Stimulated activated CD4-positive, alpha-beta T cell treated with anti-CD3 and anti-CD28 coated beads, Interleukin-15, amount 100 ng/mL, for 1 hour (primary cell): Measurements from ENCODE around the gene LRRC28.

Experiments
- DNase-seq, 2 donors: peaks; one replicate each; pipeline ENCODE4 v3.0.0-alpha.2; 2020; ENCODE audit warnings: low read depth in 1 of 2, low spot score in 1 of 2

LRRC28 gene

DNA sequence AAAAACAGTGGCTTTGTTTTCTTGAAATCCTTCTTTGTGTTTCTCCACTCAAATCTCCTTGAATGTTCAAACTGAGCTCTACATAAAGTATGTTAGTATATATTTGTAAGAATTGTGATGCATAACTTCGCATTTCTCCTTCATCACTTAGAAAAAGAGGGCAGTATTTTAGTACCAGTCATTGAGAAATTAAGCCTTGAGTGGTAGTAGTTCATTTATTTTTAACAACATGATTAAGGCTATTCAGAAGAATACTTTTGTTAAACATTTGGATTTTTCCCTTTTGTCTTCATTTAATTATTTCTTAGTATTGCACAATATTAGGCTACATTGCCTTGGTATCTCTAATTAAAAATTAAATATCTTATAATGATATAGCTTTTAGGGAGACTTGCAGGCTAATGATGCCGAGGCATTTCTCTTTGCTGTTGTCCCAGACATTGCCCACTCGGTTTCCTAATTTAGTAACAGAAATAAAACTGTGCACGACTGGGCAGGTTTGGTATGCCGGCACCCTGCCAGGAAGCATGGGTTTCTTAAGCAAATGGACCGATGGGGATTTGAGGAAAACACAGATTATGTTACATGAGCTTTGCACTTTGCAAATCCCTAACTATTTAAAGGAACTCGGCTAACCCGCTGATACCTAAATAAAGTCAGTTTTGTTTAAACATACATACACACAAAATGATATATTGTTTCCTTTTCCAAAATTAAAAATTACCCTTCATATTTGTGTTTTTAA lies 54.7 kb downstream of the LRRC28 start:
- DNase-seq, result no peak

DNA sequence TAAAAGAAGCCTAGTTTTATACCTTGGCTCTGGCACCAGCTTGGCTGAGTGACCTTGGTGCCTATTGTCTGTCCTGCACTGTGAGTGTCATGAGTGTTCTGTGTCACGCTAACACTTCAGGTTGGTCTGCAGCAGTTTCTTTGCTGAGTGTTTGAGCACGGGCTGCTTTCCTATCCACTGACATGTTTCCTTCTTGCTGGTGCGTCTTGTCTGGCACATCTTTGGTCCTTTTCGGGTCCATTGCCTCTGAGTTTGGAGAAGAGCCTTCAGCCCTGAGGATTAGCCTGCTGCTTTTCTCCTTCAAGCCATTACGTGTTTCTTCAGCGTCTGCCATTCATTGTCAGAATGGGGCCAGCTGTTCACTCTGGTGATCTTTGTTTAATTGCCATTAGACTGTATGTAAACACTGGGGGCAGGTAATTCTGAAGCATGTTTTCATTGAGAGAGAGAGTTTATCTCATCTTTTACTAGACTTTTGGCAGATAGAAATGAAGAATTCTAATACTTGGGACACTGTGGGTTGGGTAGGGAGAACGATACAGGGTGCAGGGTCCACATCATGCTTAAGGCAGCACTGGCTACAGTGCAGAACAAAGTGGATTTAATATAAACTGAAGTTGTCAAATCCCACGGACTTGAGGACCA lies 55.5 kb downstream of the LRRC28 start:
- DNase-seq, result no peak

DNA sequence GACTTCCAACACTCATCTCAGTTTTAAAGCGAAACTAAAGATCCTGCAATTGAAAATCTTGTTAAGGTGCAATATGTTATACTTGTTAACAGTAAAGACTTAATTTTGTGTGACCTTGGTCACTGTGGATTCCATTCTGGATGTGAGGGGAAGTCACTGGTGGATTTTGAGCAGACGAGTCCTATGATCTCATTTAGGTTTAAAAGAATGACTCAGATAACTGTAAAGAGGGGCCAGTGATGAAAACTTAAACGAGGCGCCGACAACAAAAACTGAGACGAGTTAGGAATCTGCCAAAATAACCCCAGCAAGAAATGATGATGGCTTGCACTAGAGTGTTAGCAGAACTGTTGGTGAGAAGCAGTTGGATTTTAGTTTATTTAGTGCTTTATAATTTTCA lies 56.5 kb downstream of the LRRC28 start:
- DNase-seq, result no peak

DNA sequence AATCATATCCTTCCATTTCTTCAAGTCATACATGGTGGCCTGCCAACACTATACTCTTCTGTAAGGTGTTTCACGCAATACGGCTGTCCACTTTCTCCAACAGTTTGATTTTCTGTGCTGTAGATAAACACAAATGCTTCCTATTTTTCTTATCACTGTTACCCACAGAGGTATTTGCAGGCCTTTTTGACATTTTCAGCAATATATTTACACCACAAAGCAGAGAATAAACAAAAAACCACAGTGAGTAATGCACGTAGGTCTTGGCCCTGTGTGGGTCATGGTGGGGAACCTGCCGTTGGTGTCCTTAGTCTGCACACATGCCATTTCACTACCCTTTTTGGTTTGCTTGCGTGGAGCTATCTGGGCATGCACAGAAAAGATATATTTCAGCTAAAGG lies 59.5 kb downstream of the LRRC28 start:
- no peak for DNase-seq

DNA sequence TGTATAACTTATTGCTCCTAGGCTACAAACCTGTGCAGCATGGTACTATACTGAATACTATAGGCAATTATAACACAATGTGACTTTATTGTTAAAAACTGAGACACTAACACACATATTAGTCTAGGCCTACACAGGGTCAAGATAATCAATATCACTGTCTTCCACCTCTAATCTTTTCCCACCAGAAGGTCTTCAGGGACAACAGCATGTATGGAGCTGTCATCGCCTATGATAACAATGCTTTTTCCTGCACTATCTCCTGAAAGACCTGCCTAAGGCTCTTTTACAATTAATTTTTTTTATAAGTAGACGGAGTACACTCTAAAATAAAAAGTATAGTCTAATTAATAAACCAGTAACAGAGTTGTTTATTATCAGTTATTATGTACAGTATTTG lies 60.9 kb downstream of the LRRC28 start:
- DNase-seq, result no peak

DNA sequence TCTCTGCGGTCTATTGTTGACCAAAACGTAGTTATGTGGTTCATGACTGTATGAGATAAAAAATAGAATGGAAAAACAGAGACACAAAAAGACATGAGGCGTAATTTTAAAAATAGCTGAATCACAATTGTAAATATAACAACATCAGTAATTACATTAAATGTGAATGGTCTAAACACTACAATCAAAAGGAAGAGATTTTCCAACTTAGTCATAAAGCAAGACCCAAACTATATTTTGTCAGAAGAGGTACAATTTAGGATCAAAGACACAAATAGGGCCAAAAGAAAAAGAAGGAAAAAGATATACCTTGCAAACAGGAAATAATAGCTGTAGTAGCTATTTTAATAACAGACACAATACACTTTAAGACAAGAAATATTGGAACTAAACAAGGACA lies 61.5 kb downstream of the LRRC28 start:
- no peak for DNase-seq

DNA sequence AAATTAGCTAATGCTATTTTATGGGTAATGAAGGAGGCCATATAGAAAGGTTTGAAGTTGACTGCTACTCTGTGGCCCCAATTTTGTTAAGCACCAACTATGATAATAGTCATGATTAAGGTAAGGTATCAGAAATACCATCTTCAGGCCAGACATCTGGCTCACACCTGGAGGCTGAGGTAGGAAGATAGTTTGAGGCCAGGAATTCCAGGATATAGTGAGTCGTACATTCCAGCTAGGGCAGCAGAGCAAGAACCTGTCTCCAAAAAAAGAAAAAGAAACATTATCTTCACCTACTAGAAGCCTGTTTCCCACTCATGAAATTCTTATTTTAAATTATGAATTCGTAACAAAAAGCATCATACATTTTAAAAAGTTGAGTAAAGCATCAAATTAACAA lies 64.4 kb downstream of the LRRC28 start:
- no peak for DNase-seq

DNA sequence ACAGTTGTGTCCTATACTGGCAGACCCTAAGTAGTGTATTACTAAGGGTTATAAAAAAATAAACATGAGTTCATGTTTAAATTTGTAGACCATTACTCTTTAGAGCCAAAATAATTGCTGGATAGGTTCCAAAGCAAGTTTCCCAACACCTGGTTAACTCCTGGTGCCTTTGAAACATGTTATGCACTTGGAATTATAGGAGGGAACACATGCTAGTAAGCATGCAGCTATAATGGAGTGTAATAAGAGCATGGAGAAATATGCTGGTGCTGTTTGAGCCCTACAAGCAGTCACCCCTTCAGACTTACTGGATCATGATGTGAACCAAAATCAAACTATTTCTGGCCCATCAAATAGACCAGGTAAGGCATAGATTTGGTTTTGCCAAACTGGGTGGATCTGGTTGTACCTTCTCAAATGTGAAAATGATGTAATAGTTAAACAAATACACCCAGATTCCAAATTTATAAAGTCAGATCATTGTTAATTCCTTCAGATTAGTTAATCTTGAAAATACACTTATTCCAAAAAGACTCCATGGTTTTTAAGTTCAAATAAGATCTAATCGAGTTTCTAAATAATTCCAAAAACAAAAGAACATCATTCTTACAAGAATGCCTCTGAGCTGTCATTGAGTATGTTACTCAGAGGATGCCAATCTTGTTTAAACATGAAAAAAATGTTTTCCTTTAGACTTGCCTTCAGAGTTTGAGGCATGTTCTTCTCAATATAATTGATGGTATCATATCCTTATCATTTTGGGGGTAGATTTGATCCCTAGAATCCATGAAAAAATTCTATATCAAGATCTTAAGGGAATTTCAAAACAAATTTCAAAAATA lies 69.3 kb downstream of the LRRC28 start:
- no peak for DNase-seq

DNA sequence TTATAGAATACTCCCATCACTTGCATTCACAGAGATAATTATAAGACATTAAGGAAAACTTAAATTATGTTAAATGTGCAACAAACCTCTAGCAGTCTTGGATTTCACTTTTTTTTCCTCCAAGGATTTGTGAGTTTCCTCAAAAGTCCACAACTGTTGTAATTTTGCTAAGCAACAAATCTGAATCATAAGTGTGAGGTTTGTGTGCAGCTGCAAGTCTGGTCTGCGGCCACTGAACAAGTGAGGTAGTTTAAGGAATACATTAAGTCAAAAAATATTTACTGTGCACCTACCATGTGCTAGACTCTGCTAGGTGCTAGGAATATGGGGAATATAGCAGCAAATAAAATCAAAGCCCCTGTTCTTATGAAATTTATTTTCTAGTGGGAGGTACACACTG lies 70.2 kb downstream of the LRRC28 start:
- DNase-seq, result no peak

DNA sequence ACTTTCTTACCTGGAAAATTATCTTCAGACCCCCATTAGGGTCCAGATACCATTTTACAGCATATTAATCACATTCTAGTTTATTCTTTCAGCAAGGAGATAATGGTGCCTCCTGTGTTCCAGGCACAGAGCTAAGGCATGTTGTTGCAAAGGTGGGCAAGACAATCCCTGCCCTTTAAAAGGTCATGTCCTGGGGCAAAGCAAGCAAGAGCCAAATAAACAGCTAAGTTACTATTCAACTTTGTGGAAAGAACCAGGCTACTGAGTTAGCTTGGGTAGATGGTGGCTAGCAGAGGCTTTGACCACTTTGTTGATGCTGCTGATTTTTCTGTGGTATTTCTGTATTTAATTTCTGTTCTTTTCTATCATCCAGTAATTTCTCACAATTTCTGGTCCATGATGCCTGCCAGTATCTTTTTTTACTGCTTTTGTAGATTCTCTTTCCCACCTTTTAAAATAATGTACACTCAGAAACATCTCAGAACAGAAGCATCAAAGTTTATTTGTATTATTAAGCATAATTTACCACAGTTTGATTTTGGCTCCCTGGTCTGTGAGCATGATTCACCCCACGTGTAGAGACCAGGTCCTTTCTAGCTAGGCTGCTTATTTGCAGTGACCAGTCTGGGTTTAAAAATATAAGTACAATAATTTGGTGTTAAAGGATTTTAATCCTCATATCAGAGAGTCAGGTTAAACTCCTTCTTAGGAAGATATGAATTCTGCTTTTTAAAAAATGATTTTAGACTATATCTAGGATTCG lies 71.5 kb downstream of the LRRC28 start:
- no peak for DNase-seq

DNA sequence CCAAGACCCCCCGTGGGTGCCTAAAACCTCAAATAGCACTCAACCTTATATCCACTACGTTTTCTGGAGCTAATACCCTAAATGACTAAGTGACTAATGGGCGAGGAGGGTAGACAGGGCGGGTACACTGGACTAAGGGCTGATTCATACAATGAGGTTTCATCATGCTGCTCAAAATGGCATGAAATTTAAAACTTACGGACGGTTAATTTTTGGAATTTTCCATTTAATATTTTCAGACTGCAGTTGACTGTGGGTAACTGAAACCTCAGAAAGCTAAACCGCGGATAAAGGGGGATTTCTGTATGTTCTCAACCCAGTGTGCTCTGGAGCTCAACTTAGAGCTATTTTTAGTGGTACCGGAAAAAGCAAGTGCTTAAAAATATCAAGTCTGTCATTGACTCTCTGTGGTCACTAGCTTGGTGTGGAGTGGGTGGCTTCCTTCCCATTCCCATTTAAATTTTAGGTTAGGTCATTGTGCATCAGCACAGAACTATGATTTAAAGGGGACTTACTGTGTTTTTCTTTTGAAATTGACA lies 72.9 kb downstream of the LRRC28 start:
- DNase-seq, result no peak

DNA sequence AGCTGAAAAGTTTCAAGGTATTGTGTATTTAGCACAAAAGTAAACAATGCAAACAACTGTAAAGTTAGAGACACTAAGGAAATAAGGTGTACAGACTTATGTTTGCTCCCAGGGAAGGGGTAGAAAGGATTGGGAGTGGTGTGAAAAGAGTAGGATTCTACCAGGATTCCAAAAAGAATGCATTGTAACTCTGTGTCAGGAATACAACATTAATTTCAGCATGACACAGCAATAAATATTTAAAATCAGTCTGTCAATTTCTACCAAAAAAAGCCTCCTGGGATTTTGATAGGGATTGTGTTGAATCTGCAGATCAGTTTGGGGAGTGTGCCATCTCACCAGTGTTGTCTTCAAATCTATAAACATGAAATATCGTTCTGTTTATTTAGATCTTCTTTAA lies 73.4 kb downstream of the LRRC28 start:
- no peak for DNase-seq

DNA sequence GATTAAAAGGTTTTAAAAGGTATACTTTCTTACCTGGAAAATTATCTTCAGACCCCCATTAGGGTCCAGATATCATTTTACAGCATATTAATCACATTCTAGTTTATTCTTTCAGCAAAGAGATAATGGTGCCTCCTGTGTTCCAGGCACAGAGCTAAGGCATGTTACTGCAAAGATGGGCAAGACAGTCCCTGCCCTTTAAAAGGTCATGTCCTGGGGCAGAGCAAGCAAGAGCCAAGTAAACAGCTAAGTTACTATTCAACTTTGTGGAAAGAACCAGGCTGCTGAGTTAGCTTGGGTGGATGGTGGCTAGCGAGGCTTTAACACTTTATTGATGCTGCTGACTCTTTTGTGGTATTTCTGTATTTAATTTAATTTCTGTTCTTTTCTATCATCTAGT lies 75.0 kb downstream of the LRRC28 start:
- no peak for DNase-seq

DNA sequence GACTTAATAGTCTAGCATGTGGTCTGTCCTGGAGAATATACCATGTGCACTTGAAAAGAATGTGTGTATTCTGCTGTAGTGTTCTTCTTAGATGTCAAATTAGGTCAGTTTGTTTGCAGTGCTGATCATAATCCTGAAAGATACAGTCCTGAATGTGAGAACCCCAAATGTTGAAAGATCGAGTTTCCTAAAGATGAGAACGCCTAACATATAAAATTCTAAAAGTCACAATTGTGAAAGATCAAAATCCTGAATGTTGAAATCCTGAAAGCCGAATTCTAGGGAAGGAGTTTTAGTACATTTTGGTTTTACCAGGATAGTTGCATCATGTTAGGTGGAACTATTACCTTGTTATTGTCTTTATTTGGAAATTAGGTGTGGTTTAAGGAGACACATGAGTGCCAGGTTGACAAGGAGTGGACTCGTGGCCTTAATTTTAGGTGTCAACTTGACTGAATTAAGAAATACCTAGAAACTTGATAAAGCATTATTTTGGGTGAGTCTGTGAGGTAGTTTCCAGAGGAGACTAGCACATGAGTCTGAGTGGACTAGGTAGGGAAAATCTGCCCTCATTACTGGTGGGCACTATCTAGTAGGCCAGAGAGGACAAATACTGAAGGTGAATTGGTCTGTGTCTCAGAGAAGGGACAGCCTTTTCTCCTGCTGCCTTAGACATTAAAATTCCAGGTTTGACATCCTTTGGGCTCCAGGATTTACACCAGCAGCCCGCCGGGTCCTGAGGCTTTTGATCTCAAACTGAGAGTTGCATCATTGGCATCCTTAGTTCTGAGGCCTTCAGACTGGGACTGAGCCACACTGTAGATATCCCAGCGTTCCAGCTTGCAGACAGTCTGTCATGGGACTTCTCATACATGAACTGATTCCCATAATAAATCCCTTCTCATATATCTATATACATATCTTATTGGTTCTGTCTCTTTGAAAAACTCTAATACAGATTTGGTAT lies 77.1 kb downstream of the LRRC28 start:
- no peak for DNase-seq

DNA sequence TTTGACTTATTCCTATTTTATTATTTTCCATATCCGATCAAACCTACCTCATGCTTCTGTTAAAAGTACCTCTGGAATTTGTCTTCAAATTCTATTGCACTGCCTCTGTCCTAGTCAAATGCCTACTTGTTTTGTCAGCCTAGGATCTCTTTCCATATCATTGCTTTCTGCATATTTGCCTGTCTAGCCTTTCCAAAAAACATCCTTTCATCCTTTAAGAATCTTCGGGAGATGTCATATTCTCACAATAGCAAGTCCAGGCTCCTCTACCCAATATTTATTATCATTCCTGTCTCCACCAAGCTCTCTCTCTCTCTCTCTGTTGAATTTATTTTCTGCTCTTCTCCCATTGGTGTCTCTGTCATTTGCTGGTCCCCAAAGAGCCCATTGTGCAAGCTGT lies 80.1 kb downstream of the LRRC28 start:
- no peak for DNase-seq

DNA sequence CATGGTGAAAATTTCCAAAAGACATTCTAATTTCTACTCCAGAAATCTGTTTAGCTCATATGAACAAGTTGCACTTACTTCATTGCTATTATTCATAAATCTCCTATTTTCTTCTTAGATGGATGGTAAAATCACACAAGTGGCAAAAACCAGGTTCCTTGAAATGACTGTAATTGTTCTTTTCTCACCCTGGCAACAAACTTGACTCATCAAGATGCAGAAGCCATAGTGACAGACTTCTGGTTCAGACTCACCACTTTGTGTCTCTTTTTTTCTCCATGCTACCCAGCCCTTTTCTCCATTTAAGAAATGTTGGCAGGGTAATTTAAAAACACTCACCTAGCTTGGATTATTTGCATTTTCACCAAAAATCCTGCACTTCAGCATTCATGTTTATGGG lies 82.1 kb downstream of the LRRC28 start:
- no peak for DNase-seq

DNA sequence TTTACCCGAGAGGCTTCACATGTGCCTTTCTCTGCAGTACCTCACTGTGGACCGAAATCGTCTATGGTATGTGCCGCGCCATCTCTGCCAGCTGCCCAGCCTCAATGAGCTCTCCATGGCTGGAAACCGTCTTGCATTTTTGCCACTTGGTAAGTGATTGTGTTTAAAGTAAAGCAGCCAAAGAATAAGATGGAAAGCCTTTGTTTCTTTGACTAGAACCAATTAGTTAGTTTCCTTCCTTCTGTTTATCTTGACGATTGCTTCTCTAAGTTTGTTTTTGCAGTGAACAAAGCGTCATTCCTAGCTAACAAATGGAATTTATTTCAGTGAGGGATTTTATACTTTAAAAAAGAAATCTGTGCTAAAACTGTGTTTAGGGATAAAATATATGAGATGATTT lies 82.7 kb downstream of the LRRC28 start:
- no peak for DNase-seq

DNA sequence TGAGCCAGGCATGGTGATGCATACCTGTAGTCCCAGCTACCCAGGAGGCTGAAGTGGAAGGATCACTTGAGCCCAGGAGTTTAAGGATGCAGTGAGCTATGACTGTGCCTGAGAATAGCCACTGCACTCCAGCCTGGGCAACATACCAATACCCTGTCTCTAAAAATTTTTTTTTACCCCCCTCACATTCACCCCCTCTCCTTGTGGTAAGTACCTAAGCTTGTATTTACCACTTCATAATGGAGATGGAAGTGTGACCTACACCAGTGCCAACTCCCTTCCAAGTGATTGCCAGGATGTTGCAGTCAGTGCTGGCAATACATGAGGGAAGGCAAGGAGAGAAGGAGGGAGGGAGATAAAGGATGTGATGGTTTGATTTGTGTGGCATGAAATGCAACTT lies 84.2 kb downstream of the LRRC28 start:
- no peak for DNase-seq

DNA sequence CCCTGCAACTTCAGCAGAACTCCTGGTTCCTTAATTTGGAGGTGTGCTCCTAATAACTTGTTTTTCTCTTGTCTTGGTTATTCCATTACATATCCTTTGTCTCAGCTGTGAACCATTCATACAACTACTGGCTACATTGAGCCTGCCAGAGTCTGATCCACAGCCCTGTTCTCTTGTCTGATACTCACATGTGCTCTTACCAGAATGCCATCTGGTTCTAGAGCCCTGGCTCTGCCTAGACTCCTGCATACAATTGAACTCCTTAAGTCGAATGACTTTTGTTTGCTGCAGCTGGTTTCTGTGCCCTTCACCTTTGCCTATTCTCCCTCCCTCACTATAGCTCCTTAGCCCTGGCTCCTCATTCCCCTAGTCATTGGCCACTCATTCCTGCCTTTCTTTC lies 85.5 kb downstream of the LRRC28 start:
- DNase-seq, result no peak

DNA sequence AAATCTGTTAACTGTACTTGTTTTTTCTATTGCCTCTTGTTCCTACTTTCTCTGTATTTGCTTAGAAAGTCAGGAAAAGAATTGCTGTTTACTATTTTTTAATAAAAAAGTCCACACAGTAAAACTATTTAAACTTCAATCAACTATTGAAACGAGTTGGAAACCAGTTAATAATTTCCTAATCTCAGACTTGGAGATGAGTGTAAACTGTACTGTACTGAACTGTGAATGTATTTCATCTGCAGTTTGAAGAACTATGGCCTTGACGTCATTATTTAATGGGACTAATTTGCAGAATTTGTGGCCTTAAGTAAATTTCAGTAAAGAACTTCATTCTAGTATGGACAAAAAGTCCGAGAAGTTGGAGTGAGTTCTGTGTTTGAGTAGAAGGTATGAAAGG lies 89.1 kb downstream of the LRRC28 start:
- no peak for DNase-seq
